ENCODE results near the gene AKT3. TPM values are rescaled to one million over a fixed set of nuclear protein-coding genes. Genes with fewer than 3 reads are reported as not detected.

AKT3 gene
- total and polyA plus RNA-seq, 2 experiments from 2014 or later: 3.5 to 13.0 TPM

- Histone ChIP-seq H3K9me2 (replicated peaks; ENCODE audit: insufficient read depth) (no peaks in the 10 kb centered on the region), H3K4me3 (no peak overlapping the region), H3K27ac (no peak overlapping the region), H3K4me1 (ENCODE audit: insufficient read depth) (no peaks in the 10 kb centered on the region), H3K27me3 (no peaks in the 10 kb centered on the region), H3K79me2 (no peaks in the 10 kb centered on the region), H4K20me1 (ENCODE audit: insufficient read depth, poor library complexity, severe bottlenecking) (no peaks in the 10 kb centered on the region), H3K36me3 (replicated peaks; ENCODE audit: insufficient read depth, low read depth) (no peaks in the 10 kb centered on the region), H2AFZ (no peak overlapping the region), H3K9me3 (ENCODE audit: low read depth) (no peaks in the 10 kb centered on the region), H3K4me2 (no peak overlapping the region)
- DNase-seq (ENCODE audit: low spot score): no peak
- TF ChIP-seq EZH2 (IDR thresholded peaks at IDR 0.05; ENCODE audit: borderline replicate concordance) (no peak), CTCF (IDR thresholded peaks at IDR 0.05; ENCODE audit: poor library complexity) (no peak), EZH2phosphoT487 (IDR thresholded peaks at IDR 0.05; ENCODE audit: low read depth, severe bottlenecking, unreplicated experiment) (no peak)
Observed at GRCh38 chr1:243680860-243681259, 169.2 kb downstream of the AKT3 start.

DNA sequence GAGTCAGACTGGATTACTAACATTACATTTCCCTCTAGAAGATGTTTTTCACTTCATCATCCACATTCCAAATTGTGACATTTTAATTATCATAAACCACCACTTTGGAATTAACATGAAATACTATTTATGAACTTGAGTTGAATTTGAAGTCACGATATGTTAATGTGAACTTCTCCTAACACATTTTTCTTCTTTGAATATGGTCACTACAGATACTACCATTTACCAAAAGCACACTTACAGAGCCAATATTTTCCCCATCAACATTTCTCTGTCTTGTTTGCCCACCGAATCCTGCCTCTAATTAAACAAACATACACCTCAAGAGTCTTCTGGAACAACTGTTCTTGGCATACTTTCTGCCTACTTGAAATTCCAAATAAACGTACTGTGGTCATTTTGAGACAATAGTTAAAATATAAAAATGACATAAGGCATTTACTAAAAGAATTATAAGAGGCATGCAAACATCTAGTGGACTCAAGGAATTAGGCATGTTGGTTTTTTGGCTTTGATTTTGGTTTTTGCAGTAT is 177.4 kb downstream of the AKT3 start:
- H3K27me3 ChIP-seq: no peaks in the 10 kb centered on the region
- no peak overlapping the region for H3K4me3 ChIP-seq
- H3K4me1 ChIP-seq (ENCODE audit: insufficient read depth): no peaks in the 10 kb centered on the region
- H3K9me3 ChIP-seq (ENCODE audit: low read depth): no peaks in the 10 kb centered on the region
- H4K20me1 ChIP-seq (ENCODE audit: insufficient read depth, poor library complexity, severe bottlenecking): no peaks in the 10 kb centered on the region
- H3K9me2 ChIP-seq (replicated peaks; ENCODE audit: insufficient read depth): no peaks in the 10 kb centered on the region
- DNase-seq (ENCODE audit: low spot score): no peak
- 87% methylated on average over 3 of the region's 3 CpGs for WGBS (ENCODE audit: low lambda C conversion rate, missing lambda C conversion rate)
- no peak for TF ChIP-seq CTCF (IDR thresholded peaks at IDR 0.05; ENCODE audit: poor library complexity)
- TF ChIP-seq EZH2 (IDR thresholded peaks at IDR 0.05; ENCODE audit: borderline replicate concordance): no peak
- TF ChIP-seq EZH2phosphoT487 (IDR thresholded peaks at IDR 0.05; ENCODE audit: low read depth, severe bottlenecking, unreplicated experiment): no peak
- H2AFZ ChIP-seq: no peak overlapping the region
- no peak overlapping the region for H3K27ac ChIP-seq
- H3K36me3 ChIP-seq (replicated peaks; ENCODE audit: insufficient read depth, low read depth): no peaks in the 10 kb centered on the region
- H3K79me2 ChIP-seq: no peaks in the 10 kb centered on the region
- no peak overlapping the region for H3K4me2 ChIP-seq

DNA sequence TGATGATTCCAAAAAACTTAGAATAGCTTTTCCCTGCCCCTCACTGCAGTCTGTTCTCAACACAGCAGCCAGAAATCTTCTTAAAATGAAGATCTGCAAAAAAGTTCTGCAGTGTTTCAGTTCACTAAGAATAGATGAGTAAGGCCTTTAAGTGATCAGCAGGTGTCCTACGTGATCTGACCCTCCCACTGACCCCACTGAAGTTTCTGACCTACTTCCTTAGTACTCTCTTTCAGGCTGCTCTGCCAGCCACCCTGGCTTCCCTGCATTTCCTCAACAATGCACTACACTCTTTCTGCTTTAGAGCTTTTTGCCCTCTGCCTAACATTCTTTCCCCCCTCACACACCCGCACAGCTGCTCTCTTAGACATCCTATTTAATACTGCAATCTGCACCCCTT is 182.5 kb downstream of the AKT3 start:
- H3K4me2 ChIP-seq: no peak overlapping the region
- no peaks in the 10 kb centered on the region for H3K4me1 ChIP-seq (ENCODE audit: insufficient read depth)
- H3K9me2 ChIP-seq (replicated peaks; ENCODE audit: insufficient read depth): no peaks in the 10 kb centered on the region
- no peak overlapping the region for H3K27ac ChIP-seq
- 83% methylated on average over 2 of the region's 2 CpGs for WGBS (ENCODE audit: low lambda C conversion rate, missing lambda C conversion rate)
- no peak overlapping the region for H3K4me3 ChIP-seq
- no peaks in the 10 kb centered on the region for H4K20me1 ChIP-seq (ENCODE audit: insufficient read depth, poor library complexity, severe bottlenecking)
- no peak for DNase-seq (ENCODE audit: low spot score)
- H3K9me3 ChIP-seq (ENCODE audit: low read depth): no peaks in the 10 kb centered on the region
- no peak for TF ChIP-seq EZH2phosphoT487 (IDR thresholded peaks at IDR 0.05; ENCODE audit: low read depth, severe bottlenecking, unreplicated experiment)
- TF ChIP-seq EZH2 (IDR thresholded peaks at IDR 0.05; ENCODE audit: borderline replicate concordance): no peak
- TF ChIP-seq CTCF (IDR thresholded peaks at IDR 0.05; ENCODE audit: poor library complexity): no peak
- no peaks in the 10 kb centered on the region for H3K27me3 ChIP-seq
- H3K36me3 ChIP-seq (replicated peaks; ENCODE audit: insufficient read depth, low read depth): no peaks in the 10 kb centered on the region
- no peaks in the 10 kb centered on the region for H3K79me2 ChIP-seq
- H2AFZ ChIP-seq: no peak overlapping the region

DNA sequence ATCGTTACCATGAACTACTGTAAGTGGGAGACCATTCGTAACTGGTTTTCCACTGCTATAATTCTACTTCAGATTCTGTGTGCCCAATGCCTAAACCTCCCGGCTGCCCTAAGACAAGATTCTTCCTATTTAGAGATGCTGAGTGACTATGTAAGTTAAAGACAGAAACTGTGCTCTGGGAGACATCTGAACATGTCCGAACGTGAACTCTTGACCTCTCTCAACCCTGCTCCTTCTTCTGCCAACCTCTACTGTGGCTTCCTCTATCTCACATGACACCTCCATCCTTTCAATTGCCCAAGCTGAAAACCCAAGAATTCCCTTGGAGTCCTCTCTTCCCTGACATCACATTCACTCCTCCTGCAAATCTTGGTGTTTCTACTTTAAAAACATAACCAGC is 182.9 kb downstream of the AKT3 start:
- DNase-seq (ENCODE audit: low spot score): no peak
- TF ChIP-seq EZH2phosphoT487 (IDR thresholded peaks at IDR 0.05; ENCODE audit: low read depth, severe bottlenecking, unreplicated experiment) (no peak), CTCF (IDR thresholded peaks at IDR 0.05; ENCODE audit: poor library complexity) (no peak), EZH2 (IDR thresholded peaks at IDR 0.05; ENCODE audit: borderline replicate concordance) (no peak)
- Histone ChIP-seq H3K4me1 (ENCODE audit: insufficient read depth) (no peaks in the 10 kb centered on the region), H3K4me2 (no peak overlapping the region), H3K4me3 (no peak overlapping the region), H3K79me2 (no peaks in the 10 kb centered on the region), H3K9me3 (ENCODE audit: low read depth) (no peaks in the 10 kb centered on the region), H4K20me1 (ENCODE audit: insufficient read depth, poor library complexity, severe bottlenecking) (no peaks in the 10 kb centered on the region), H3K9me2 (replicated peaks; ENCODE audit: insufficient read depth) (no peaks in the 10 kb centered on the region), H3K27me3 (no peaks in the 10 kb centered on the region), H2AFZ (no peak overlapping the region), H3K27ac (no peak overlapping the region), H3K36me3 (replicated peaks; ENCODE audit: insufficient read depth, low read depth) (no peaks in the 10 kb centered on the region)
- 97% methylated on average over 5 of the region's 5 CpGs for WGBS (ENCODE audit: low lambda C conversion rate, missing lambda C conversion rate)
